ENCODE data around the gene PRR16. TPM values are rescaled to one million over a fixed set of nuclear protein-coding genes. Genes with fewer than 3 reads are reported as not detected.
"Not testable (repeated sequence)": the region's sequence is repeated elsewhere in the genome, so short reads cannot be mapped to it uniquely, and the experiment has no call there.

The PRR16 gene
- total RNA-seq, 4 donors from 2014 or later = 0.48 to 2.3 (median 1.9) TPM; not detected in 1

GRCh38 chr5:120451445-120451844, 12.7 kb upstream of the PRR16 start:
- TF ChIP-seq CTCF (IDR thresholded peaks at IDR 0.05) (no peak), POLR2A (IDR thresholded peaks at IDR 0.05) (no peak)
- no peak for DNase-seq
- no peaks in the 10 kb centered on the region for H3K36me3 ChIP-seq
- peaks cover 0 to 4% (median 0%) of the 10 kb centered on the region in 3 donors for H3K4me1 ChIP-seq
- 85 to 93% methylated on average over 3 to 4 of the region's 9 CpGs for WGBS, 2 donors
- no peak overlapping the region for H3K4me3 ChIP-seq
- H3K27ac ChIP-seq = no peak overlapping the region
- no peaks in the 10 kb centered on the region for H3K27me3 ChIP-seq
- intact Hi-C loops (cut with DNase I) = no loop called here
- H3K9me3 ChIP-seq = no peaks in the 10 kb centered on the region

GRCh38 chr5:120452471-120452870, 11.6 kb upstream of the PRR16 start:
- no peak for DNase-seq
- no peak overlapping the region for H3K4me3 ChIP-seq
- TF ChIP-seq CTCF (IDR thresholded peaks at IDR 0.05) = no peak
- no peak for TF ChIP-seq POLR2A (IDR thresholded peaks at IDR 0.05)
- no peaks in the 10 kb centered on the region for H3K9me3 ChIP-seq
- H3K27ac ChIP-seq = no peak overlapping the region
- intact Hi-C loops (cut with DNase I) = no loop called here
- WGBS, 2 donors = 80 to 100% methylated on average over 1 of the region's 1 CpG
- H3K36me3 ChIP-seq = no peaks in the 10 kb centered on the region
- H3K27me3 ChIP-seq = no peaks in the 10 kb centered on the region
- peaks cover 0 to 4% (median 0%) of the 10 kb centered on the region in 3 donors for H3K4me1 ChIP-seq

- TF ChIP-seq CTCF (IDR thresholded peaks at IDR 0.05) = no peak
- no peak for TF ChIP-seq POLR2A (IDR thresholded peaks at IDR 0.05)
- Histone ChIP-seq H3K4me3 (no peak overlapping the region), H3K4me1 (peaks cover 0 to 4% (median 0%) of the 10 kb centered on the region in 3 donors), H3K27ac (no peak overlapping the region), H3K9me3 (no peaks in the 10 kb centered on the region), H3K27me3 (no peaks in the 10 kb centered on the region), H3K36me3 (no peaks in the 10 kb centered on the region)
- intact Hi-C loops (cut with DNase I) = no loop called here
- DNase-seq = no peak
- WGBS, 2 donors = 30 to 37% methylated on average over 1 of the region's 1 CpG
Observed at GRCh38 chr5:120454094-120454798, 9.9 kb upstream of the PRR16 start.

GRCh38 chr5:120456006-120456405, 8.1 kb upstream of the PRR16 start:
- no peak for TF ChIP-seq CTCF (IDR thresholded peaks at IDR 0.05)
- TF ChIP-seq POLR2A (IDR thresholded peaks at IDR 0.05) = no peak
- intact Hi-C loops (cut with DNase I) = no loop called here
- H3K4me1 ChIP-seq = peaks cover 0 to 4% (median 0%) of the 10 kb centered on the region in 3 donors
- 13 to 23% methylated on average over 3 of the region's 3 CpGs for WGBS, 2 donors
- no peak overlapping the region for H3K4me3 ChIP-seq
- no peak for DNase-seq
- H3K36me3 ChIP-seq = no peaks in the 10 kb centered on the region
- no peaks in the 10 kb centered on the region for H3K9me3 ChIP-seq
- no peaks in the 10 kb centered on the region for H3K27me3 ChIP-seq
- no peak overlapping the region for H3K27ac ChIP-seq

- Histone ChIP-seq H3K36me3 (no peaks in the 10 kb centered on the region), H3K27ac (no peak overlapping the region), H3K4me3 (peak overlapping the region in 3 of 4 donors; percentile 17 to 55 (median 23)), H3K4me1 (peaks cover 0 to 4% (median 0%) of the 10 kb centered on the region in 3 donors), H3K27me3 (peaks cover 0 to 2% (median 0%) of the 10 kb centered on the region in 4 donors), H3K9me3 (no peaks in the 10 kb centered on the region)
- intact Hi-C loops (cut with DNase I) = no loop called here
- WGBS, 2 donors = 65 to 66% methylated on average over 18 to 19 of the region's 20 CpGs
- peak; percentile 26 to 57 (median 52) for TF ChIP-seq CTCF (IDR thresholded peaks at IDR 0.05)
- no peak for TF ChIP-seq POLR2A (IDR thresholded peaks at IDR 0.05)
- DNase-seq = no peak
Observed at GRCh38 chr5:120457839-120458507, 6.1 kb upstream of the PRR16 start.

GRCh38 chr5:120458508-120458847, 5.6 kb upstream of the PRR16 start:
- H3K27ac ChIP-seq; DNase-seq; H3K4me1 ChIP-seq; H3K36me3 ChIP-seq; intact Hi-C loops (cut with DNase I); H3K27me3 ChIP-seq; H3K9me3 ChIP-seq: not testable (repeated sequence)
- WGBS, 2 donors = 51 to 64% methylated on average over 2 of the region's 2 CpGs
- peak overlapping the region in 2 of 4 donors; percentile 23 to 55 for H3K4me3 ChIP-seq

All from esophagus squamous epithelium (tissue), 5 donors.